ENCODE data around the gene CPEB4.
A peak's percentile ranks its signal among the peaks of the same experiment; 100 is the strongest.

The CPEB4 gene

GRCh38 chr5:173981185-173981761, 93.1 kb downstream of the CPEB4 start:
- no peak for DNase-seq (ENCODE audit: low spot score)

DNA sequence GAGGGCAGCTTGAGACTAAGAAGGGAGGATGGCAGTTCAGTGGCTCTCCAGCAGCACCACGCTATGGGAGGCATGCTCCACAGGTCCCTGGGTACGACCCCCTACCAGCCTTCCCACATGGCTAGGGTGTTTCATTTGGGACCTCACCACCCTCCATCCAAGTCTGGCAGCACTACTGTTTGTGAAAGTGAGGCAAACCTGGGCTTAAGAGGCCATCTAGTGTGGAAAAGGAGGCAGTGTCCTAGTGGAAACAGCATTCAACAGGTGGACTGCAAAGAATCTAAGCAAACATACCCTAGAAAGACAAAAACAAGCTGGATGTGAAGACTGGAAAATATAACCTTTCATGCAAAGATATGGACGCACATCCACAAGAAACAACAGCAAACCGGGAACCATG, 96.1 kb downstream of the CPEB4 start:
- DNase-seq (ENCODE audit: low spot score): peak; percentile 77

GRCh38 chr5:173988554-173989431, 100.6 kb downstream of the CPEB4 start, which contains the start of gene C5orf47:
TSS of gene C5orf47 (plus strand) at chr5:173989170. CDS start at chr5:173989264, 94 bp downstream.
- DNase-seq (ENCODE audit: low spot score): no peak

GRCh38 chr5:173989432-173990082, 101.4 kb downstream of the CPEB4 start:
- DNase-seq (ENCODE audit: low spot score): no peak

DNA sequence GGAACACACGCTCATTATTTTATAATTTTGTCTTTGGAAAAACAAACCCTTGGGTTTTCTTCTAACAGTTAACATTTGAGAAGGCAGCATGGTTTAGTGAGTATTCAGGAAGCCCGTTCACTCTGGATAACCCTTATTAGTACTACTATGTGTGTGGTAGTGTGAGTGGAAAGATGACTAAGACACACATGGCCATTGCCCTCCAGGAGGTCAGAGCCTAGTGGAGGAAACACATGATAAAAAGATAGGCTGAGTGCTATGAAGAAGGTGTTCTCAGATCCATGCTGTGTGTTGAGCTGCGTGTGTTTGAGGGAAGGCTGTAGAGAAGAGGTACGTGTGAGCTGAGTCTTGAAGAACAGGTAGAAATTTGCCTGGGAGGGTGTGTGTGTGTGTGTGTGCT, 109.2 kb downstream of the CPEB4 start:
- DNase-seq (ENCODE audit: low spot score): no peak

- no peak for DNase-seq (ENCODE audit: low spot score)
Measured at GRCh38 chr5:173998531-173998930, 110.4 kb downstream of the CPEB4 start.

DNA sequence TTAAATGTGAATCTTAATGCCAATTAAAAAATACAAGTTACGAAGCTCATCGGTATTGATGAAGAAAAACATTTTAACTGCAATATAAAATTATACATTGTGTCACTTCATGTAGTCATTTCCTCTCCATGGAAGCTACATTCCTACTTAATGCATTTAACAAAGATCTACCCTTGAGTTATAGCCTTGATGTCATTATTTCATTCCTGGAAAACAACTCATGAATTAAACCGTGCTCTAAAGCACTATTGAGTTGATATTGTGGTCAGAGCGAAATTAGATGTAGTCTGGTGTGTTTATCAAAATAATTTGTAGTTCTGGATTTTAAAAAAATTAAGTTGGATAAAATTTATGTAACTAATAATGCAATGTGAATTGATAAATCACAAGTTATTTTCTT, 111.9 kb downstream of the CPEB4 start:
- DNase-seq (ENCODE audit: low spot score): no peak

DNA sequence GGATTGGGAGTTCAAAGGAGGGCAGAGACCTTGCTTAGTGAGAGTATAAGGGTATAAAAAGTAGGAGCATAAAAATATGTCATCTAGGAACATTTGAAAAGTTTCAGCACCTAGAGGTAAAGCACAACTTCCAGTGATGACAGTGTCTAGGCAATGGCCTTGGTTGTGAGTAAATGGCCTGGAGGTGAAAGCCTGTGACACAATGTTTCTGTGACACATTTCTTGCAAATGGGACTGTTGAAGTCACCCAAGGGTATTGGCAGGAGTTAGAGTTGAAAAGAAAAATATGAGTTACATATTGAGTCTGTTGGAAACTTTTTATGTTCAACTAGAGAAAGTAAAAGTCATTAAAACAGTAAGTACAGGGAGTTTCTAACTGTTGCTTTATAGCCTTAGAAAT, 115.6 kb downstream of the CPEB4 start:
- DNase-seq (ENCODE audit: low spot score): no peak

- no peak for DNase-seq (ENCODE audit: low spot score)
Measured at GRCh38 chr5:174008922-174009321, 120.8 kb downstream of the CPEB4 start.

DNA sequence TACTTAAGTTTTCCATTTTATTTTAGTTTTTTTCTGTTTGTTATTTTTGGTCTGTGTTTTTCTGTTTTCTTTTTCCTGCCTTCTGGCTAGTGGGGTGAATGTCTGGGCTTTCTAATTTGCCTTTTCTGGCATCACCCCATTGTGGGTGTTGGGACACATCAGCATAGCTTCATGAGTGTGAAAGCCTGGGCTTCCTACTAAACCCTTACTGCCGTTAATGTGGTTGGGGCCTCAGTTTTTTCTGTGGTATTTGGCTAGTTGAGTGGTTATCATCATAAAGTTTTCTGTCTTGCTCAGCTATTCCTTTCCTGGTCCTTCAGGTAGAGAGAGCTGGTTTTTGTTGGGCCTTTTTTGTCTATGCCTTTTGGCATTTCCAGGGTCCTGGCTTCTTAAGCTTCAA, 122.2 kb downstream of the CPEB4 start:
- DNase-seq (ENCODE audit: low spot score): no peak

DNA sequence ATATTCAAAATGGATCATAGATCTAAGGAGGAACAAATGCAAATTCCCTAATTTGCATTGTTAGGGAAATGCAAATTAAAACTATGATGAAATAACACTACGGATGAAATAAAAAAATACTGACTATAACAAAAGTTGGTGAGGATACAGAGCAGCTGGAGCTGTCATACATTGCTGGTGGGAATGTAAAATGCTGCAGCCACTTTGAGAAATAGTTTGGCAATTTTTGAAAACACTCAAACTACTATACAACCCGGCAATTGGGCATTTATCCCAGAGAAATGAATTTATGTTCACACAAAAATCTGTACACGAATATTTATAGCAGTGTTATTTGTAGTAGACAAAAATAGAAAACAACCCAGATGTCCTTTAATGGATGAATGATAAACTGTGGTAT, 123.3 kb downstream of the CPEB4 start:
- no peak for DNase-seq (ENCODE audit: low spot score)
